HL-60/S4 treated with retinoic acid at 250 ng/mL for 4 days and 3 days (cell line): ENCODE measurements around the gene CCDC107.

Experiments
- in situ Hi-C: fragments of 300-500 bp; cut with MboI; formaldehyde crosslinking; loops from 2 replicates; pipeline ENCODE4 v1.7.0; 2022; ENCODE audit warnings: low sequenced_read_pairs

Gene CCDC107

DNA sequence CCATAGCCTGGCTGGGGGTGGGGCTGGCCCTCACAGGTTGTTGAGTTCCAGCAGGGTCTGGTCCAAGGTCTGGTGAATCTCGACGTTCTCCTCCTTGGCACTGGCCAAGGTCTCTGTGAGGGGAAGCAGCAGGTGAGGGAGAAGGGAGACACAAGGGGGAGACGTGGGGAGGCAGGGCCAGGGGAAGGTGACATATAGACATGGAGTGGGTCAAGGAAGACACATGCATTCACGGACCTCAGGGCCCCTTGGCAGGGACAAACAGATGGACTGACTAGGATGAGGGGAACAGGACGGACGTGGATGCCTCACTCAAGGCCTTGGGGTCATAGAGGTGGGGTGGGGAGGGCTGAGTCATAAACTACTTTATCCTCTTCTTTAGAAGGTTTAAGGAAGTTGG lies 24.0 kb downstream of the CCDC107 start:
- in situ Hi-C loops: no loop called here

GRCh38 chr9:35682520-35683315 lies 24.6 kb downstream of the CCDC107 start:
- in situ Hi-C loops: no loop called here

DNA sequence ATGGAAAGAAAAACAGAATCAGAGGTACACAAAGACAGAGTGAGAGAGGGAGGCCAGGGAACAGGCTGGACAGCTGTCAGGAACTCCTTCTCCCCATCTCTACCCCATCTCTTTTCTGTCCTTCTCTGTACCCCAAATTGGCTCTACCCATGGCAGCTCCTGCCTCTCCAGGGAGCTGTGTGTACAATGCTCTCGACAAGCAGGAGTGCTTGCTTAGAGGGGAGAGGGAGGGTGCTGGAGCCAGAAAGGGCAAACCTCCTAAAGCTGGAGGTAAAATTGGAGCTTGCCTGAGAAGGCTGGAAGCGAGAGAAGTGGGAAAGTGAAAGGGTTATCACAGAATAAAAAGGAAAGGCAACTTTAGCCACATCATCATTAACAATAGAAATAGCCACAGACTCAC lies 25.2 kb downstream of the CCDC107 start:
- in situ Hi-C loops: no loop called here

DNA sequence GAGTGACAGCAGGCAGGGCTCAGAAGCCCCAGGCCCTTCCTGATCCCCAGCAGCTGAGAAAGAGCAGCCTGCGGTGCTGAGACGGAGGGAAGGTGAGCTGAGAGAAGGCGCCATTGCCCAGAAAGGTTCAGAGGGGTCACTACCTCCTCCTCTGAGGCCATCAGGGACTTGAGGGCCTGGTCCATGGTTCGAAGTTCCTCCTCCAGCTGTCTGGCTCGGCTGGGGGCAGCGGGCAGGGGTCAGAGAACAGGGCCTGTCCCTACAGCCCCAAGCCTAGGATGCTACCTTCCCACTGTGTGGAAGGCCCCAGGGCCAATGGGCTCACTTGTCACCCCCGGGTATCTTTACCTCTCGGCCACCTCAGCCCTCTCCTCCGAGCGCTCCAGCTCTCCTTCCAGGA lies 26.8 kb downstream of the CCDC107 start:
- in situ Hi-C loops: no loop called here

DNA sequence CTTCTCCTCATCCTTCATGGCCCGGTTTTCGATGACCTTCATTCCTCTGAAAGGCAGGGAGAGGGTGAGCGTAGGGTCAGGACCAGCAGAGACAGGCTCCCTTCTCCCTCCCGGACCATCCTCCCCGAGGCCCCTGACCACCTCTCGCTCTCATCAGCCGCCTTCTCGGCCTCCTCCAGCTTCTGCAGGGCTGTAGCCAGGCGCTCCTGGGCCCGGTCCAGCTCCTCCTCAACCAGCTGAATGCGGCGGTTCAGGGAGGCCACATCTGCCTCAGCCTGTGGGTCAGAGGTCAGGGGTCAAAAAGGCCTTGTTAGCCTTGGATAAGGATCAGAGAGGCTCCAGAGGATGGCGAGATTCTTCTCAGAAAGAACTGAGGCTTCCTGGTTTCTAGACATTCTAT lies 27.4 kb downstream of the CCDC107 start:
- in situ Hi-C loops: no loop called here

GRCh38 chr9:35686222-35687203 lies 28.4 kb downstream of the CCDC107 start:
- in situ Hi-C loops: no loop called here

- in situ Hi-C loops: no loop called here
Measured at GRCh38 chr9:35687306-35687705, 29.2 kb downstream of the CCDC107 start.

GRCh38 chr9:35687972-35688557 lies 30.0 kb downstream of the CCDC107 start:
- in situ Hi-C loops: no loop called here

DNA sequence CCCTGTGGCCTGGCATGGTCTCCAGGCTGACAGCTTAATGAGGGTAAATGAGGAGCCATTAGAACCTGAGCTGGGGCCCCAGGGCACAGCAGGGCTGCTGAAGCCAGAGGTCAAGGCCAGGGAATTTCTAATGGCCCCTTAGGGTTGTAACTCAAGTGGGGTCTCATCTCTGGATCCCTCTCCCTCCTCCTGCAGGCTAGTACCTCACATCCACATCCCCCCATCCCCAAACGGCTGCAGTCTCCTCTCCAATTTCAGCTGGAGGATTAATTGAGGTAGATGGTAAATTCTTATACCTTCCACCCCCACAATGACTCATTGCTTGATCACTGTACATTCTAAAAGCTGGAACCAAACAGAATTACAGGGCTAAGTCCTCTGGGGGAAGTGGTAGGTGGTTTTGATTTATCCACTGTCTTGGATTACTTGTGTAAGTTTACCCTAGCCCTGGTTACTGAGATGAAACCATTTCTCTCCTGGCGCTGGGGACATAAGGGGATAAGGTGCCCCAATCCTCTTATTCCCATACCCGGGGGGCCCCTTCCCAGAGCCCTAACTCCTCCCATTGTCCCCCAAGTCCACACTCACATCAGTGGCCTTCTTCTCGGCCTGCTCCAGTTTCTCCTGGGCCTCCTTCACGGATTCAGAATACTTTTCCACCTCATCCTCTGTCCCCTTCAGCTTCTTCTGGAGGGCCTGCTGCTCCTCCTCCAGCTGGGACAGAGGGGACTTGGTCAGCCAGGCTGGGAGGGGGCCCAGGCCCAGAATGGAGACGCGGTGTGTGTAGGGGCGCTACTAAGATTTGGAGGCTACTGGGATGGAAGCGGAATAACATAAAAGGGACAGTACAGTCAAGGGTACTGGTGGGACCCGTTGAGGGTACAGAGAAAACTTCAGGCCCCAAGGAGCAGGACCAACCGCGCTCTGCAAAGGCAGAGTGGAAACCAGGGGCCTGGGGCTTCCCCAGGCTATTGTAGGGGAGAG lies 30.8 kb downstream of the CCDC107 start:
- in situ Hi-C loops: no loop called here

- in situ Hi-C loops: no loop called here
Measured at GRCh38 chr9:35689542-35690293, 31.6 kb downstream of the CCDC107 start, which contains the start of gene TPM2. TPM2 (minus strand) TSS chr9:35689925; CDS start chr9:35689817, 108 bp downstream.

DNA sequence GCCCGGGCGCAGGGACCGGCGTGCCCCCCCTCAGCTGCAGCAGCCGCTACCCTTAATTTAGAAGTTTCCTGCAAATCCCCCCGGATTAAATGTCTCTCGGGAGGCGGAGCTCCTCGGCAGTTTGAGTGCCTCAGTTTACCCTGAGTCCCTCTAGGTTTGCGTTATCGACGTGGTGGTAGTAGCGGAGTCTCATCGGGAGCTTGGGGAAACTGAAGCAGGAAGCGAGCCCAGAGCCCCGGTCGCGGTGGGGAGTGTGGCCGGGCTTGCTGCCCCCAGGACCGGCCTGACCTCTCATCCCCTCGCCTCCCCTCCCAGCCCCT lies 32.2 kb downstream of the CCDC107 start:
- in situ Hi-C loops: no loop called here

- in situ Hi-C loops: no loop called here
Measured at GRCh38 chr9:35690614-35691333, 32.7 kb downstream of the CCDC107 start.

GRCh38 chr9:35691334-35691650 lies 33.2 kb downstream of the CCDC107 start:
- in situ Hi-C loops: no loop called here

GRCh38 chr9:35691757-35692301 lies 33.7 kb downstream of the CCDC107 start:
- in situ Hi-C loops: no loop called here

DNA sequence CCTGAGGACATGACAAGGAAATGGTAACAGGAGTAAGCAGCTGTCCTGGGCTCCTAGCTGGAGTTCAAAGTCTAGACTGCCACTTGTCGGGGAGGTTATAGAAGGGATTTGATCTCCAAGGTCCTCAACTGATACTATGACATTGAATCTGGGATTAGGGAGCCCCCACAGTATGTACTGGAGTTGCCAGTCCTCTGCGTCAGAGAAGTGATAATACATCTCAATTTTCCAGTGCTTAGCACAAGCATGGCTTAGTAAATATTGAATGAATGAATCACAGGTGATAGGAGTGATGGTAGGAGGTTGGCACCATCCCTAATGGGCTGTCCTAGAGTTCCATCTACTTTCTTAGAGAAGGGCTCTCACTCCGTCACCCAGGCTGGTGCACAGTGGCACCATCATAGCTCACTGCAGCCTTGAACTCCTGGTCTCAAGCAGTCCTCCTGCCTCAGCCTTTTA lies 37.9 kb downstream of the CCDC107 start:
- in situ Hi-C loops: no loop called here

DNA sequence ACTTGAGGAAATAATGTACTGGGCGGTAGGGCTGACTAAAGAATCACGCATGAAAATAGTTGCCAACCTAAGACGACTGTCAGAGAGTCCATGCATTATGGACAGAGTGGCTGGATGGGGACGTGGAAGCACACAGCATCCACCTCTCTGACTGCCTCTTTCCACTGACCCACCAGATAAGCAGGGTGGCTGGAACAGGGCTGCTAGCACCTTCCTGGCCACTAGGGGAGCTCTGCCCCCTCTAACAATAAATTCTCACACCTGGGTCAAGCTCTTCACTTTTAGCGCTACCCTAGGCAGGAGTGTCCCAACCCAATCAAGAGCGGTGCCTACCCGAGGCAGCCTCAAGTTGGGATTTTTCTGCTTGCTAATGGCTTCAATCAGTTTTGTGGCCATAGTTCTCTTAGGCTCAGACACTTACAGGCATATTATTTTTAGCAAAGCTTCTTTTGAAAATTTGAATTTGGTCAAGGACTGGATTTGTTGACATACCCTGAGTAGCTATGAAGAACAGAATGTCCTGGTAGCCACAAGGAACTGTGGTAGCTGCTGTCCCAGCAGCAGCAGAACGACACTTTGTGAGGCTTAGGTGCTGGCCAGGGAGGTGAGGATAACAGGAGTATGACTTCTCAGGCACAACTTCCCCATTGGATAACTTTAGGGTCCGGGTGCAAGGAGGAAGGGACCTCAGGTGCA lies 38.6 kb downstream of the CCDC107 start:
- in situ Hi-C loops: no loop called here

DNA sequence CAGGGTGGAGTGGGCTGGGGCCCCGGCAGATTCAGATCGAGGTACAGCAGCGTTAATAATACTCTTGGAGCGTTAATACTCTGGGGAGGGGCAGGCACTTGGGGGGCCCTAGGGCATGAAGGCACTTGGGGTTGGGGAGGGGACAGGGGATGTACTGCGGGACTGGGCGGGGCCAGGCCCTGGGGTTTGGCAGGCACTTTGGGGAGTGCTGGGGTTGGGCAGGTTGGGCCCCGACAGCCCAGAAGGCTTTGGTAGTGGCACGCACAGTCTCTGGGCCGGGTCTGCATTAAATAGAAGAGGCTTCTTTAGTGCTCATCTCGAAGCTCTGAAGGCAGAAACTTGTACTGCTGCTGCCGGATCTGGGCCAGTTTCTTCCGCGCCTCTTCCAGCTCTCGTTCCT lies 39.4 kb downstream of the CCDC107 start:
- in situ Hi-C loops: no loop called here

DNA sequence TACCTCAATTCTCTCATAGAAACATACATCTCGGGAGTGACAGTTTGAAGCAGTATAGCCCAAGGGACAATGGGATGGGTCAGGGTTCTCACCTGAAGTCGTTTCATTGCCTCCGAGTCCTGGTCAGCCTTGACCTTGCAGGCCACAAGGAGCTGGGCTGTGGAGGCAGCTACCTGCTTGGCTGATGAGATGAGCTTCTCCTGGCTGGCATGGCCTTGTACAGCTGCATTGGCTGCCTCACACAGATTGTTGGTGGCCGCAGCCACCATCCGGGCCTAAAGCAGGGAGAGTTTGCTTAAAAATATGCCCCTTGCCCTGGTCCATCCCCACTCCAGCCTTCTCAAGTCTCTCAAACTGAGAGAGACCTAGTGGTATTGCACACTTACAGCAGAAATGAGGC lies 40.1 kb downstream of the CCDC107 start:
- in situ Hi-C loops: no loop called here
